Measurements from ENCODE around the gene ADAM23.

The ADAM23 gene

DNA sequence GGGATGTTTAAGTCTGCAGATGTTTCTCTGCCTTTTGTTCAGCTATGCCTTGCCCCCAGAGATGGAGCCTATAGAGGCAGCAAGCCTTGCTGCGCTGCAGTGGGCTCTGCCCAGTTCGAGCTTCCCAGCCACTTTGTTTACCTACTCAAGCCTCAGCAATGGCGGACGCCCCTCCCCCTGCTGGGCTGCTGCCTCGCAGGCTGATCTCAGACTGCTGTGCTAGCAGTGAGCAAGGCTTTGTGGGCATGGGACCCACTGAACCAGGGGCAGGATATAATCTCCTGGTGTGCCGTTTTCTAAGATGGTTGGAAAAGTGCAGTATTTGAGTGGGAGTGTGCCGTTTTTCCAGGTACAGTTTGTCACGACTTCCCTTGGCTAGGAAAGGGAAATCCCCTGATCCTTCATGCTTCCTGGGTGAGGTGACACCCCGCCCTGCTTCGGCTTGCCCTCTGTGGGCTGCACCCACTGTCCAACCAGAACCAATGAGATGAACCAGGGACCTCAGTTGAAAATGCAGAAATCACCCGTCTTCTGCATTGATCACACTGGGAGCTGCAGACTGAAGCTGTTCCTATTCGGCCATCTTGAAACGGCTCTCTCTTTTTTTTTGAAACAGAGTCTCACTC, 27.6 kb upstream of the ADAM23 start:
- TF ChIP-seq, protein P1, sequence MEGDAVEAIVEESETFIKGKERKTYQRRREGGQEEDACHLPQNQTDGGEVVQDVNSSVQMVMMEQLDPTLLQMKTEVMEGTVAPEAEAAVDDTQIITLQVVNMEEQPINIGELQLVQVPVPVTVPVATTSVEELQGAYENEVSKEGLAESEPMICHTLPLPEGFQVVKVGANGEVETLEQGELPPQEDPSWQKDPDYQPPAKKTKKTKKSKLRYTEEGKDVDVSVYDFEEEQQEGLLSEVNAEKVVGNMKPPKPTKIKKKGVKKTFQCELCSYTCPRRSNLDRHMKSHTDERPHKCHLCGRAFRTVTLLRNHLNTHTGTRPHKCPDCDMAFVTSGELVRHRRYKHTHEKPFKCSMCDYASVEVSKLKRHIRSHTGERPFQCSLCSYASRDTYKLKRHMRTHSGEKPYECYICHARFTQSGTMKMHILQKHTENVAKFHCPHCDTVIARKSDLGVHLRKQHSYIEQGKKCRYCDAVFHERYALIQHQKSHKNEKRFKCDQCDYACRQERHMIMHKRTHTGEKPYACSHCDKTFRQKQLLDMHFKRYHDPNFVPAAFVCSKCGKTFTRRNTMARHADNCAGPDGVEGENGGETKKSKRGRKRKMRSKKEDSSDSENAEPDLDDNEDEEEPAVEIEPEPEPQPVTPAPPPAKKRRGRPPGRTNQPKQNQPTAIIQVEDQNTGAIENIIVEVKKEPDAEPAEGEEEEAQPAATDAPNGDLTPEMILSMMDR (IDR thresholded peaks at IDR 0.05) = no peak
- no peaks in the 10 kb centered on the region for H3K4me1 ChIP-seq (ENCODE audit: control insufficient read depth in 1 of 2, insufficient read depth in 1 of 2, low read depth in 1 of 2, low read length in 1 of 2)
- no peaks in the 10 kb centered on the region for H3K9me3 ChIP-seq
- no peak overlapping the region for H3K27ac ChIP-seq
- no peaks in the 10 kb centered on the region for H3K36me3 ChIP-seq
- H3K4me3 ChIP-seq (ENCODE audit: low read depth in 1 of 2, low read length in 1 of 2) = no peak overlapping the region
- H3K27me3 ChIP-seq = no peaks in the 10 kb centered on the region

DNA sequence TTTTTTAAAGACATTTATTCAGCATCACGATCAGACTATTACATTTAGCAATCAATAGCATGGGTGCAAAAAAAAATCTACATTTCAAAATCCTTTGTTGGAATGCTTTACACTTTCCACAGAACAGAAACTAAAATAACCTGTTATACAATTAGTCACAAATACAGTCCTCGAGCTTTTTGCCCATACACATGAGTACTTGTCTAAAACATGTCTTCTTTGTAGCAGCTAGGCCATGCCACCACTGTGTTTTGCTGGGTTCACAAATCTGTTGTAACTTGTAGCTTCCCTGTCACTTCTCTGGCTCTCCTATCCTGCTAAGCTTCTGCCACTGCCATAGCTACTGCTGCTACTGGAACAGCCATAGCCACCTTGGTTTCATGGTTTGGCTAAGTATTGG, 24.4 kb upstream of the ADAM23 start:
- H3K9me3 ChIP-seq = no peaks in the 10 kb centered on the region
- H3K27ac ChIP-seq = no peak overlapping the region
- TF ChIP-seq, protein P1 (IDR thresholded peaks at IDR 0.05) = no peak
- H3K36me3 ChIP-seq = no peaks in the 10 kb centered on the region
- no peaks in the 10 kb centered on the region for H3K4me1 ChIP-seq (ENCODE audit: control insufficient read depth in 1 of 2, insufficient read depth in 1 of 2, low read depth in 1 of 2, low read length in 1 of 2)
- no peak overlapping the region for H3K4me3 ChIP-seq (ENCODE audit: low read depth in 1 of 2, low read length in 1 of 2)
- peaks cover under 1% of the 10 kb centered on the region for H3K27me3 ChIP-seq

DNA sequence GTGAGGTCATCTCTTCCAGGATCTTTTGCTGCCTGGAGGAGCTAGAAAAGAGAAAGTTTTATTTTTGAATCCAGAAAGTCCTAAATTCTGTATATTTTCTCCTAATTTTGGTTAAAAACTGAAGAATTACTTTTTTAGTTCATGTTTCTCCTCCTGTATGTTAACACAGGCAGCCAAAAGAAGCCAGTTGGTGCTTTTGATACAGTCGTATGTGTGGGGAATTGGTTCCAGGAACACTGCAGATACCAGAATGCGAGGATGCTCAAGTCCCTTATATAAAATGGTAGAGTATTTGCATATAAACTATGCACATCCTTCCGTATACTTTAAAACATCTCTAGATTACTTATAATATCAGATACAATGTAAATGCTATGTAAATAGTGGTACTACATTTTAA, 22.6 kb upstream of the ADAM23 start:
- no peaks in the 10 kb centered on the region for H3K4me1 ChIP-seq (ENCODE audit: control insufficient read depth in 1 of 2, insufficient read depth in 1 of 2, low read depth in 1 of 2, low read length in 1 of 2)
- TF ChIP-seq, protein P1 (IDR thresholded peaks at IDR 0.05) = no peak
- H3K9me3 ChIP-seq = no peaks in the 10 kb centered on the region
- H3K4me3 ChIP-seq (ENCODE audit: low read depth in 1 of 2, low read length in 1 of 2) = no peak overlapping the region
- peaks cover 6% of the 10 kb centered on the region for H3K27me3 ChIP-seq
- H3K27ac ChIP-seq = no peak overlapping the region
- no peaks in the 10 kb centered on the region for H3K36me3 ChIP-seq

DNA sequence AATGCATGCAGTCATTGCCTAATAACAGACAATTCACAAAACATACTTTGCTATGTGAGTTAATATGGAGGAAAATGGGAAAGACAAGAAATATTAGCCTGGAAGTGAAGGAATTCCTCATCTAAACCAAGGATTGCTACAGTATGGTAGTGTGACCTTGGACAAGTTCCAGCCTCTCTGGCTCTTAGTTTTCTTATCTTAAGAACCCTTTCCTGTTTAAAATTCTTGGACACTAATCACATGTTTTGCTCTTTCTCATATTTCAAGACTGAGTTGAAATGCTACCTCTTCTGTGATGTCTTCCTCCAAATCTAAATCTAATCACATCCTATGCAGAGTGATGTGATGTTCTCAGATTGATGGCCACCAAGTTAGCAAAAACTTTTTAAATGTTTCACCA, 20.8 kb upstream of the ADAM23 start:
- no peak overlapping the region for H3K27ac ChIP-seq
- no peaks in the 10 kb centered on the region for H3K36me3 ChIP-seq
- no peaks in the 10 kb centered on the region for H3K9me3 ChIP-seq
- TF ChIP-seq, protein P1 (IDR thresholded peaks at IDR 0.05) = no peak
- peaks cover 6% of the 10 kb centered on the region for H3K27me3 ChIP-seq
- H3K4me3 ChIP-seq (ENCODE audit: low read depth in 1 of 2, low read length in 1 of 2) = no peak overlapping the region
- H3K4me1 ChIP-seq (ENCODE audit: control insufficient read depth in 1 of 2, insufficient read depth in 1 of 2, low read depth in 1 of 2, low read length in 1 of 2) = no peaks in the 10 kb centered on the region

DNA sequence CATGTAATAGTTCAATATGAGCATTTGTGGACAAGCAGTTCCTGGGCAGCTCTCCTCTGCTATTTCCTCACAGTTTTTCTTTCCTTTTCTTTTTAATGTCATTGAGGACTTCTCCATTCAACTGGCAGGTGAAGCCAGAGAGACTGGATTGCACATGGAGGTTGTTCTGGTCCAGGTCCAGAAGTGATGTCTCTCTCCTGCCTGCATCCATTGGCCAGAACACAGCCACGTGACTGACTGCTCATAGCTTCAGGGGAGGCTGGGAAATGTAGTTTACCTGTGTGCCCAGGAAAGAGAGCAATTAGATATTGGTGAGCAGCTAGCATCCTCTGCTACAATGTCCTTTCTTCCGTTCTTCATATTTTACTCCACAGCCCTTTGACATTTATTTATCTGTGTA, 20.2 kb upstream of the ADAM23 start:
- Histone ChIP-seq H3K4me3 (ENCODE audit: low read depth in 1 of 2, low read length in 1 of 2) (no peak overlapping the region), H3K9me3 (no peaks in the 10 kb centered on the region), H3K27me3 (peaks cover 6% of the 10 kb centered on the region), H3K27ac (no peak overlapping the region), H3K36me3 (no peaks in the 10 kb centered on the region), H3K4me1 (ENCODE audit: control insufficient read depth in 1 of 2, insufficient read depth in 1 of 2, low read depth in 1 of 2, low read length in 1 of 2) (no peaks in the 10 kb centered on the region)
- TF ChIP-seq, protein P1 (IDR thresholded peaks at IDR 0.05) = no peak

Measured in neutrophil (primary cell).